ENCODE data around the gene INHBB. TPM values are rescaled to one million over a fixed set of nuclear protein-coding genes. Genes with fewer than 3 reads are reported as not detected.

INHBB gene
- total and polyA plus RNA-seq, 9 of the 15 experiments (the other 6 are each of a cell fraction or from before 2014, with no cell fraction given): not detected

DNA sequence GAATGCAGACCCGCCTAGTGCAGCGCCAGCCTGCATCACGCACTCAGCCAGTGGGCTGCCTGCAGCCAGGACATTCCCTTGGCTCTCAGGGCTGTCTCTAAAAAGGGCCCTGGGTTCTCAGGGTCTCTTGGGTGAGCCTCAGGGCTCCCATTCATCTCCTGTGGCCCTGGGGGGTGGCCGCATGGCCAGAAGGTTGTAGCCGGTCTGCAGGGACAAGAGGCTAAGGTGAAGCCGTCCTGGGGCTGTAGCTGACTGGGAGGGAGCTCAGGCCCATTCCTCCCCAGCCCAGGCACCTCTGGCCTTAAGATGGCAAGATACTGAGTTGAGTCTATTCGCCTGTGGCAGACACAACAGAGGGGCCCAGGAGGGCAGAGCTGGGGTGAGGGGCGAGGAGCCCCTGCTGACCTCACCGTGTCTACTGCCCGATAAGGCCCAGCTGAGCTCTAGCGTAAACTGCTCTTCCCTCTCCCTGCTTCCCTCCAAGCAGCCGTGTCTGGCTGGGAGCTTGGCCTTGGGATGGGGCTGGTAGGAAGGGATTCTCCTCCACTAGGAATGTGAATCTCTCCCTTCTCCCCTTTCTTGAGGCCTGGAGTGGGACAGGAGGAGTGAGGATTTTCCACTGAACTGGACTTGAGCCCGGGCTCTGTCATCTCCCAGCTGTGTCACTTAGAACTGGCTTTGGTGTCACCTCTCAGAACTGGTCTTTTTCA, 37.9 kb downstream of the INHBB start (continued):
- TF ChIP-seq, protein P1, sequence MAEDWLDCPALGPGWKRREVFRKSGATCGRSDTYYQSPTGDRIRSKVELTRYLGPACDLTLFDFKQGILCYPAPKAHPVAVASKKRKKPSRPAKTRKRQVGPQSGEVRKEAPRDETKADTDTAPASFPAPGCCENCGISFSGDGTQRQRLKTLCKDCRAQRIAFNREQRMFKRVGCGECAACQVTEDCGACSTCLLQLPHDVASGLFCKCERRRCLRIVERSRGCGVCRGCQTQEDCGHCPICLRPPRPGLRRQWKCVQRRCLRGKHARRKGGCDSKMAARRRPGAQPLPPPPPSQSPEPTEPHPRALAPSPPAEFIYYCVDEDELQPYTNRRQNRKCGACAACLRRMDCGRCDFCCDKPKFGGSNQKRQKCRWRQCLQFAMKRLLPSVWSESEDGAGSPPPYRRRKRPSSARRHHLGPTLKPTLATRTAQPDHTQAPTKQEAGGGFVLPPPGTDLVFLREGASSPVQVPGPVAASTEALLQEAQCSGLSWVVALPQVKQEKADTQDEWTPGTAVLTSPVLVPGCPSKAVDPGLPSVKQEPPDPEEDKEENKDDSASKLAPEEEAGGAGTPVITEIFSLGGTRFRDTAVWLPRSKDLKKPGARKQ (CRISPR knock-in tag; IDR thresholded peaks at IDR 0.05): no peak
- TF ChIP-seq, protein P2, sequence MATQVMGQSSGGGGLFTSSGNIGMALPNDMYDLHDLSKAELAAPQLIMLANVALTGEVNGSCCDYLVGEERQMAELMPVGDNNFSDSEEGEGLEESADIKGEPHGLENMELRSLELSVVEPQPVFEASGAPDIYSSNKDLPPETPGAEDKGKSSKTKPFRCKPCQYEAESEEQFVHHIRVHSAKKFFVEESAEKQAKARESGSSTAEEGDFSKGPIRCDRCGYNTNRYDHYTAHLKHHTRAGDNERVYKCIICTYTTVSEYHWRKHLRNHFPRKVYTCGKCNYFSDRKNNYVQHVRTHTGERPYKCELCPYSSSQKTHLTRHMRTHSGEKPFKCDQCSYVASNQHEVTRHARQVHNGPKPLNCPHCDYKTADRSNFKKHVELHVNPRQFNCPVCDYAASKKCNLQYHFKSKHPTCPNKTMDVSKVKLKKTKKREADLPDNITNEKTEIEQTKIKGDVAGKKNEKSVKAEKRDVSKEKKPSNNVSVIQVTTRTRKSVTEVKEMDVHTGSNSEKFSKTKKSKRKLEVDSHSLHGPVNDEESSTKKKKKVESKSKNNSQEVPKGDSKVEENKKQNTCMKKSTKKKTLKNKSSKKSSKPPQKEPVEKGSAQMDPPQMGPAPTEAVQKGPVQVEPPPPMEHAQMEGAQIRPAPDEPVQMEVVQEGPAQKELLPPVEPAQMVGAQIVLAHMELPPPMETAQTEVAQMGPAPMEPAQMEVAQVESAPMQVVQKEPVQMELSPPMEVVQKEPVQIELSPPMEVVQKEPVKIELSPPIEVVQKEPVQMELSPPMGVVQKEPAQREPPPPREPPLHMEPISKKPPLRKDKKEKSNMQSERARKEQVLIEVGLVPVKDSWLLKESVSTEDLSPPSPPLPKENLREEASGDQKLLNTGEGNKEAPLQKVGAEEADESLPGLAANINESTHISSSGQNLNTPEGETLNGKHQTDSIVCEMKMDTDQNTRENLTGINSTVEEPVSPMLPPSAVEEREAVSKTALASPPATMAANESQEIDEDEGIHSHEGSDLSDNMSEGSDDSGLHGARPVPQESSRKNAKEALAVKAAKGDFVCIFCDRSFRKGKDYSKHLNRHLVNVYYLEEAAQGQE (IDR thresholded peaks at IDR 0.05; ENCODE audit: borderline replicate concordance): no peak
- TF ChIP-seq, protein P2 (CRISPR knock-in tag; IDR thresholded peaks at IDR 0.05; ENCODE audit: low read depth): no peak
- no peak for TF ChIP-seq NCOA2 (IDR thresholded peaks at IDR 0.05; ENCODE audit: partially characterized antibody in 2 of 2)
- TF ChIP-seq HDAC6 (IDR thresholded peaks at IDR 0.05; ENCODE audit: low read depth, low read length): no peak

All from K562 (cell line).